LNCAP (cell line): ENCODE data around the gene BRD1.

Experiments
- TF ChIP-seq, protein P1 (sequence below): fragments of 450-650 bp; IDR thresholded peaks from 2 replicates; pipeline ENCODE4 v1.5.1; 2017; ENCODE audit warnings: mild to moderate bottlenecking

BRD1 gene

DNA sequence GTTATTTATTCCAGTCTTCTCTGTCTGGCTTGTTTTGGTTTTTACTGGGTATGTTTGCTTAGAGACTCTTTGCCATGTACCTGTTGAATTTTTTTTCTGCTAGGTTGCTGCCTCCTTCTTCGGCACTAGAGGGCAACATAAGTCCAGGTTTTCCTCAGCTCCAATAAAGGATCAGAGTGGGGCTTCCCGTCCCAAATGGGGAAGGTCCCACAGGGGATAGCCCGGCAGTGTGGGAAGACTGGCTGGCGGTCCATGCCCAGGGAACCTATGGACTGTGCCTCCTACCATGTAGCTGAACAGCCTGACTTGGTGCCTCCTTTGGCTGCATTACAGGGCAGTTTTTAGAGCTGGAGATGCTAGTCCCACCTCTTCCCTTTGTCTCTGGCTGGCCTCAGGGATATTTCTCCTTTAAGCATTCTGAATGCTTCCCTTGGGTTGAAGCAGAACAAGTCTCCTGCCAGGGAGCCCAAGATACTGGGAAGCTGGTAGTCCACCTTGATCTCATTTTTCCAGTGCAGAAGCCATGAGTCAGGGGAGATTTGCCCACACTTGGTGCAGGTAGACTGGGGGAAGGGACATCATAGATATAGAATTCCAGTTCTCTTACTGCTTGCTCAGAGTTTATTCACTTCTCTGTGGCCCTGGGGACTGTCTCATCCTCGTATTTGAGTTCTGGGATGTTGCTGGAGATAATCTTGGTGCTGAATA, 60.2 kb downstream of the BRD1 start:
- TF ChIP-seq, protein P1, sequence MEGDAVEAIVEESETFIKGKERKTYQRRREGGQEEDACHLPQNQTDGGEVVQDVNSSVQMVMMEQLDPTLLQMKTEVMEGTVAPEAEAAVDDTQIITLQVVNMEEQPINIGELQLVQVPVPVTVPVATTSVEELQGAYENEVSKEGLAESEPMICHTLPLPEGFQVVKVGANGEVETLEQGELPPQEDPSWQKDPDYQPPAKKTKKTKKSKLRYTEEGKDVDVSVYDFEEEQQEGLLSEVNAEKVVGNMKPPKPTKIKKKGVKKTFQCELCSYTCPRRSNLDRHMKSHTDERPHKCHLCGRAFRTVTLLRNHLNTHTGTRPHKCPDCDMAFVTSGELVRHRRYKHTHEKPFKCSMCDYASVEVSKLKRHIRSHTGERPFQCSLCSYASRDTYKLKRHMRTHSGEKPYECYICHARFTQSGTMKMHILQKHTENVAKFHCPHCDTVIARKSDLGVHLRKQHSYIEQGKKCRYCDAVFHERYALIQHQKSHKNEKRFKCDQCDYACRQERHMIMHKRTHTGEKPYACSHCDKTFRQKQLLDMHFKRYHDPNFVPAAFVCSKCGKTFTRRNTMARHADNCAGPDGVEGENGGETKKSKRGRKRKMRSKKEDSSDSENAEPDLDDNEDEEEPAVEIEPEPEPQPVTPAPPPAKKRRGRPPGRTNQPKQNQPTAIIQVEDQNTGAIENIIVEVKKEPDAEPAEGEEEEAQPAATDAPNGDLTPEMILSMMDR: peak; percentile 77

DNA sequence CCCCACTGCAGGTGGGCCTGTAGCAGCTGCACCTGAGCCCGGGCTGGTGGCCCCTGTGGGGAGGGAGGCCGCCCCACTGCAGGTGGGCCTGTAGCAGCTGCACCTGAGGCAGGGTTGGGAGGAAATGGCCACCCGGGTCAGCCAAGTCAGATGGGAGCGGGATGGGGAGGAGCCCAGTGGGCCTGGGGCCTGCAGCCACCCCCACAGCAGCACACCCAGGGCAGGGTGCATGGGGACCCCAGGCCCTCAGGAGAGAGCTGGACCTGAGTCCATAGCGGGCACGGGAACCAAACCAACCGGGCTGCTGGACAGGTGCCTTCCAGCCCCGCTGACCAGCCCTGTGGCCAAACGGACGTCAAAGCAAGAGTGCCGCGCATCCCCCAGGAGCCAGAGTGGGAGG, 61.7 kb downstream of the BRD1 start:
- TF ChIP-seq, protein P1: no peak

DNA sequence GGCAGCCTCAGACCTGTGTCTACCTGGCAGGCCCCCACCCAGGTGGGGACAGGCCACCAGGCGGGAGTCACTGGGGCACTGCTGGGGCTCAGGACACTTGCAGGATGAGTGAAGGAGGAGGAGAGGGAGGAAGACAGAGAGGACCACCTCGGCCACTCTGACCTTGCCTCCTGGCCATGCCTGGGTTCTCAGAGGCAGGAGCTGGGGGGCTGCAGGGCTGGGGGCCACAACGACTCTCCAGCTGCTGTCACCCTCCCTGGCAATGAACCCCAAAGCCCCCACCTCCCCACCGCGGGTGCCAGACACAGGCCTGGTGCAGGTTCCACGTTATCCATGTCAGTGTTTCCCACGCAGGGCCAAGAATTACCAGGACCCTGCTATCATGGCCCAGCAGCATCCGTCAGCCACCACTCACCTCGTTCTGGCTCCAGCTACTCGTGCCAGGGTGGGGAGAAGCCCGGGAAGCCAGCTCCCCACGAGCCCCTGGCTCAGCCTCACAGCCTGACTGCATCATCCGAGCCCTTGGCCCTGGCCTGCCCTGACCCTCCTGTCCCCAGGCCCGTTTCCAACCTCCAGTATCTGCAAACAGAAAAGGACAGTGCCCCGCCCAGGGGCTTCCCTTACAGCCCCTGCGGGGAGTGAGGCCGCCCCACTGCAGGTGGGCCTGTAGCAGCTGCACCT, 62.4 kb downstream of the BRD1 start:
- TF ChIP-seq, protein P1: no peak

DNA sequence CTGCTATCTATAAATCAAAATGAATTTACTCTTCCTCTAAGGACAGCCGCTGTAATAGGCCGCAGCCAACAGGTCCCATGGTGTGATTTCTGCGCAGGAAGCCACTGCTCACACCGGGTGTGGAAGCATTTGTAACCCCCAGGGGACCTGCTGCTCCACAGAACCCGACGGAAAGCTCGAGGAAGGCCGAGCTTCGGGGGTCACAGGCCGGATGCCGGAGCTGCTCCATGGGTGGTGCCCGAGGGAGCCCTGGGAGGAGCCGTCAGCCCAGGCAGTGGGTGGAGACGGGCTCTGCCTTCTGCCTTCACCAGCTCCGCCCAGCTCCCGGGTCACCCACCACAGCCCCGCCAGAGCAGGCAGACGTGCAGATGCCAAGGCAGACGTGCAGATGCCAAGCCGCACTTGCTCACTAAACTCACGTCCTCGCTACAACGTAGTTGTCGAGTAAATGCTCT, 63.5 kb downstream of the BRD1 start:
- TF ChIP-seq, protein P1: no peak

DNA sequence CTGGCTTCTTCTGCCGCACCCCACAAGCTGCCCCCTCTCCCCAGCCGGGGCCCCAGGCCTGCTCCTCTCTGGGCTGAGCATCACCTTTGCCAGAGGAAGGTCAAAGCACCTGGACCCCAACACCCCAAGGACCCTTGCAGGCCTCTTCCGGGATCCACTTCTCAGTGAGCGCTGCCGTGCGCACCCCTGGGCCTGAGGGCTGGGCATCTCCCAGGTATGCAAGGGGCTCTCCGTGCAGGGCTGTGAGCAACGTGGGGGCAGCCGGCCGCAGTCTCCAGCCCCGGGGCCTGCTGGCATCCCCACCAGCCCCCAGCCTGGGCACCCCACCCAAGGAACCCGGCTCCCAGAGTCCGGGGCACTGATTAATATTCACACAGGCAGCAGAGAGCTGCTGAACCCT, 64.0 kb downstream of the BRD1 start:
- TF ChIP-seq, protein P1: no peak

DNA sequence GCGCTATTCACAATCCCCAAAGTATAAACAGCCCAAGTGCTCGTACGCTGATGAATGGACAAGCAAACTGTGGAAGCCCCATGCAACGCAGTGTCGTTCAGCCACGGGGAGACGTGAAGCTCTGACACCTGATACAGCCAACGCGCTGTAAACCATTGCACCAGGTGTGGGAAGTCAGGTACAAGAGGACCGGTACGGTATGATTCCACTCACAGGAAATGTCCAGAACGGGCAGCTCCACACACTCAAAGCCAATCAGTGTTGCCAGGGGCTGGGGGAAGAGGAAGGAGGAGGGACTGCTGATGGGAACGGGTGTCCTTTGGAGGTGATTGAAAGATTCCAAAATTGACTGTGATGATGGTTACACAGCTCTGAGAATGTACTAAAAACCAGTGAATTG, 64.5 kb downstream of the BRD1 start:
- TF ChIP-seq, protein P1: no peak

DNA sequence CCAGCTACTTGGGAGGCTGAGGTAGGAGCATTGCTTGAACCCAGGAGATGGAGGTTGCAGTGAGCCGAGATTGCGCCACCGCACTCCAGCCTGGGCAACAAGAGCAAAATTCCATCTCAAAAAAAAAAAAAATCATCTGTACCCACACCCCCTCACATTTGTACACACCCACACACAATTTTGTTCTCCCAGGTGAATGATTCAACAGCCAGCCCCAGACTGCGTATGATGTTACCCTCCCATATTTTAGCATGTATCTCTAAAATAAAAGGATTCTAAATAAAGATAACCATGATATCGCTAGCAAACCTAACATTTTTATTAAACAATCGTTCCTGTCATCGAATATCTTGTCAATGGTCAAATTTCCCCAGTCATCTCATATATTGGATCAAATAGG, 65.8 kb downstream of the BRD1 start:
- TF ChIP-seq, protein P1: no peak
